Measurements from ENCODE around the gene RASGRP1.

RASGRP1 gene

DNA sequence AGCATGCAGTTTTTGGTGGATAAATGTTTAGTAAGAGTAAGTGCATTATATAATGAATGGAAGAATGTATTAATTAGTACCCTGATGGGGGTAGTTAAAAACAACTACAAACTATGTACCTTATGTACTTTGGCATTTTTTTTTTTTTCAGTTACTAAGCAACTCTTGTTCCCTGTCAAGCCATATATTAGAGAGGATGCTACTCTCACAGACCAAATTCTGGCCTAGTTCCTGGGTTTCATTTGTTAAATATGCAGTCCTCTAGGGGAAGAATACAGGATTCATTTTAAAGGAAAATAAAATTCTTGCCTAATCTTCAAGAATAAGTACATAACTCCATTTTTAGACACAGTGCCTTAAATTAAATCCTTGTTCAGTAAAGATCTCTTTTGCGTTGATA lies 93.8 kb downstream of the RASGRP1 start:
- TF ChIP-seq SIN3A (IDR thresholded peaks at IDR 0.05; ENCODE audit: borderline replicate concordance, insufficient read depth, low read length) (no peak), FOXP2 (optimal IDR thresholded peaks at IDR 0.05; ENCODE audit: borderline replicate concordance, extremely low read depth, extremely low read length, insufficient read depth) (no peak), POLR2AphosphoS5 (IDR thresholded peaks at IDR 0.05; ENCODE audit: low read depth, low read length) (no peak), TAF1 (IDR thresholded peaks at IDR 0.05; ENCODE audit: borderline replicate concordance, insufficient read depth, low read length) (no peak)
- TF ChIP-seq, protein P1, sequence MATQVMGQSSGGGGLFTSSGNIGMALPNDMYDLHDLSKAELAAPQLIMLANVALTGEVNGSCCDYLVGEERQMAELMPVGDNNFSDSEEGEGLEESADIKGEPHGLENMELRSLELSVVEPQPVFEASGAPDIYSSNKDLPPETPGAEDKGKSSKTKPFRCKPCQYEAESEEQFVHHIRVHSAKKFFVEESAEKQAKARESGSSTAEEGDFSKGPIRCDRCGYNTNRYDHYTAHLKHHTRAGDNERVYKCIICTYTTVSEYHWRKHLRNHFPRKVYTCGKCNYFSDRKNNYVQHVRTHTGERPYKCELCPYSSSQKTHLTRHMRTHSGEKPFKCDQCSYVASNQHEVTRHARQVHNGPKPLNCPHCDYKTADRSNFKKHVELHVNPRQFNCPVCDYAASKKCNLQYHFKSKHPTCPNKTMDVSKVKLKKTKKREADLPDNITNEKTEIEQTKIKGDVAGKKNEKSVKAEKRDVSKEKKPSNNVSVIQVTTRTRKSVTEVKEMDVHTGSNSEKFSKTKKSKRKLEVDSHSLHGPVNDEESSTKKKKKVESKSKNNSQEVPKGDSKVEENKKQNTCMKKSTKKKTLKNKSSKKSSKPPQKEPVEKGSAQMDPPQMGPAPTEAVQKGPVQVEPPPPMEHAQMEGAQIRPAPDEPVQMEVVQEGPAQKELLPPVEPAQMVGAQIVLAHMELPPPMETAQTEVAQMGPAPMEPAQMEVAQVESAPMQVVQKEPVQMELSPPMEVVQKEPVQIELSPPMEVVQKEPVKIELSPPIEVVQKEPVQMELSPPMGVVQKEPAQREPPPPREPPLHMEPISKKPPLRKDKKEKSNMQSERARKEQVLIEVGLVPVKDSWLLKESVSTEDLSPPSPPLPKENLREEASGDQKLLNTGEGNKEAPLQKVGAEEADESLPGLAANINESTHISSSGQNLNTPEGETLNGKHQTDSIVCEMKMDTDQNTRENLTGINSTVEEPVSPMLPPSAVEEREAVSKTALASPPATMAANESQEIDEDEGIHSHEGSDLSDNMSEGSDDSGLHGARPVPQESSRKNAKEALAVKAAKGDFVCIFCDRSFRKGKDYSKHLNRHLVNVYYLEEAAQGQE (IDR thresholded peaks at IDR 0.05; ENCODE audit: insufficient read depth in 1 of 2, low read depth in 2 of 2, low read length in 2 of 2) = no peak

DNA sequence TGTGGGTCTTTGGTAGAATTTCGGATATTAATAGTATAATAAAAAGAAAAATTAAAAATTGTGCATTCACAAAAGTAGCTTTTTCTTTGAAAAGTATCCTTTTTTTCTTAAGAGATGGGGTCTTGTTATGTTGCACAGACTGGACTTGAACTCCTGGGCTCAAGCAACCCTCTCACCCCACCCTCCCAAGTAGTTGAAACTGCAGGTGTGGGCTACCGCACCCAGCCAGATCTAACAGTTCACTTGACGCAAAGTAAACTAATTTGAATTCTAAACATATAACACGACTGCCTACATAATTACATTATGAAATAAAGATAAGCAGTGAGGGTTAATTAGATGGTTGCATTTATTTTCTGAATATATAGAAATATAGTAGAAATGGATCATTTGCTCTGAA lies 99.9 kb downstream of the RASGRP1 start:
- TF ChIP-seq SIN3A (IDR thresholded peaks at IDR 0.05; ENCODE audit: borderline replicate concordance, insufficient read depth, low read length) = no peak
- no peak for TF ChIP-seq TAF1 (IDR thresholded peaks at IDR 0.05; ENCODE audit: borderline replicate concordance, insufficient read depth, low read length)
- no peak for TF ChIP-seq POLR2AphosphoS5 (IDR thresholded peaks at IDR 0.05; ENCODE audit: low read depth, low read length)
- TF ChIP-seq FOXP2 (optimal IDR thresholded peaks at IDR 0.05; ENCODE audit: borderline replicate concordance, extremely low read depth, extremely low read length, insufficient read depth) = no peak
- TF ChIP-seq, protein P1 (IDR thresholded peaks at IDR 0.05; ENCODE audit: insufficient read depth in 1 of 2, low read depth in 2 of 2, low read length in 2 of 2) = no peak

DNA sequence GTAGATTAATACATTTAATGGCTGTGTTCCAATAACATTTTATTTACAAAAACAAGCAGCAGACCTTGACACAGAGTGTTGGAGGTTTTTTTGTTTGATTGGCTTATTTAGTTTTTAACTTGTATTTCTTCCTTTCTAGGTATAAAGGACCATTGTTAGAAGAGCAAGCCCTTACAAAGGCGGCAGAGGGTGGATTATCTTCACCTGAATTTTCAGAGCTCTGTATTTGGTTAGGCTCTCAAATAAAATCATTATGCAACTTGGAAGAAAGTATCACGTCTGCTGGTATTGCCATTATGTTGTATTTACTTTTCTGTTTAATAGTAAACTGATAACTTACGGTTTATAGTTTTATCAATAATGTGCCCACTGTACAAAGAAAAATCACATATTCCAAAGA lies 100.7 kb downstream of the RASGRP1 start:
- TF ChIP-seq SIN3A (IDR thresholded peaks at IDR 0.05; ENCODE audit: borderline replicate concordance, insufficient read depth, low read length) = no peak
- TF ChIP-seq FOXP2 (optimal IDR thresholded peaks at IDR 0.05; ENCODE audit: borderline replicate concordance, extremely low read depth, extremely low read length, insufficient read depth) = no peak
- TF ChIP-seq POLR2AphosphoS5 (IDR thresholded peaks at IDR 0.05; ENCODE audit: low read depth, low read length) = no peak
- TF ChIP-seq TAF1 (IDR thresholded peaks at IDR 0.05; ENCODE audit: borderline replicate concordance, insufficient read depth, low read length) = no peak
- TF ChIP-seq, protein P1 (IDR thresholded peaks at IDR 0.05; ENCODE audit: insufficient read depth in 1 of 2, low read depth in 2 of 2, low read length in 2 of 2) = no peak

DNA sequence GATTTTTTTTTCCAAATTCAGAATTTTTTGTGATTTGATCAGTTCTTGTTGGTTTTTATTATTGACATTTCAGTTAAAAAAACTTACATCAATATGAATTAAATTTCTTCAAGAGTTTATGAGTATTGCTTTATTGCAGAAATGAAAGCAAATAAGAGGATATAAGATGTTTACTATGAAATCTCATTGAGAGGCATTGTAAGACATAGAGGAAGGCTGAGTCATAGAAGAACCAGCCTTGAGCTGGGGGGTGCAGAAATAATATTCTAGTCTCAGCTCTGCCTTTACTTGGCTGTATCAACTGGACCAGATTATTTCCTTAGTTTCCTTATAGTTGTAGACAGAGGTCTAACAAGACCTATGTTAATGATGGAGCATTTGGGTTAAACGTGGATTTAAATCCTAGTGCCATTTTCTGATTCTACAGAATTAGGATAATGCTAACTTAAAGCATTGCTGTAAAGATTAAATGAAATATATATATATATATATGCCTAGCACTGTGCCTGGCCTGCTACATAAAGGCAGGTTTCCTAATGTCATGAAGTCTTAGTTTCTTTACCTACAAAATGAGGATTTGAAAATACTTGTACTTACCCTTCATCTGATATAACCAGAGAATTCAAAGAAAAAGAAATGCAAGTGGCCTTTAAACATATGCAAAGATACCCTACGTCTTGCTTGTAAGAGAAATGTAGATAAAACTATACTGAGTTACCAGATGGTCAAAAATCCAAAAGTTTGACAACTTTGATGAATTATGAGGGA lies 103.4 kb downstream of the RASGRP1 start:
- TF ChIP-seq TAF1 (IDR thresholded peaks at IDR 0.05; ENCODE audit: borderline replicate concordance, insufficient read depth, low read length) (no peak), FOXP2 (optimal IDR thresholded peaks at IDR 0.05; ENCODE audit: borderline replicate concordance, extremely low read depth, extremely low read length, insufficient read depth) (no peak), POLR2AphosphoS5 (IDR thresholded peaks at IDR 0.05; ENCODE audit: low read depth, low read length) (no peak), SIN3A (IDR thresholded peaks at IDR 0.05; ENCODE audit: borderline replicate concordance, insufficient read depth, low read length) (no peak)
- TF ChIP-seq, protein P1 (IDR thresholded peaks at IDR 0.05; ENCODE audit: insufficient read depth in 1 of 2, low read depth in 2 of 2, low read length in 2 of 2) = no peak

All from PFSK-1 (cell line).